Measurements from ENCODE around the gene ENTPD1. TPM values are rescaled to one million over a fixed set of nuclear protein-coding genes. Genes with fewer than 3 reads are reported as not detected.
"Not testable (repeated sequence)": the region's sequence is repeated elsewhere in the genome, so short reads cannot be mapped to it uniquely, and the experiment has no call there.

The ENTPD1 gene
- total RNA-seq, 2 experiments from 2014 or later: 10.9 to 11.6 TPM

- Mint-ChIP-seq H3K27ac (peak overlapping the region; percentile 77), H3K4me1 (peaks cover 53% of the 10 kb centered on the region), H3K36me3 (peaks cover 26% of the 10 kb centered on the region), H3K27me3 (peaks cover 2% of the 10 kb centered on the region), H3K4me3 (no peak overlapping the region), H3K9me3 (peaks cover 2% of the 10 kb centered on the region)
- POLR2A ChIA-PET: interaction anchor here (1.0 kb wide), 1 partner anchor 35 kb away, joined by 3 read pairs; no protein-coding TSS in a partner anchor
- ATAC-seq (ENCODE audit: low read depth) (no peak), DNase-seq (no peak)
These were observed 36.3 kb downstream of the ENTPD1 start for GRCh38 chr10:95792211-95792780.

GRCh38 chr10:95792874-95793285 is 36.9 kb downstream of the ENTPD1 start:
- Mint-ChIP-seq H3K27me3 (peaks cover 2% of the 10 kb centered on the region), H3K4me1 (peaks cover 51% of the 10 kb centered on the region), H3K27ac (peak overlapping the region; percentile 24), H3K9me3 (peaks cover 3% of the 10 kb centered on the region), H3K36me3 (peaks cover 29% of the 10 kb centered on the region), H3K4me3 (no peak overlapping the region)
- ATAC-seq (ENCODE audit: low read depth): no peak
- POLR2A ChIA-PET: interaction anchor here (1.0 kb wide), 1 partner anchor 35 kb away, joined by 3 read pairs; no protein-coding TSS in a partner anchor
- no peak for DNase-seq

GRCh38 chr10:95793401-95794045 is 37.6 kb downstream of the ENTPD1 start:
- H3K4me3 Mint-ChIP-seq: peak overlapping the region; percentile 50
- peaks cover 2% of the 10 kb centered on the region for H3K27me3 Mint-ChIP-seq
- H3K27ac Mint-ChIP-seq: peak overlapping the region; percentile 91
- peaks cover 31% of the 10 kb centered on the region for H3K36me3 Mint-ChIP-seq
- no peak for DNase-seq
- POLR2A ChIA-PET: interaction anchor here (1.0 kb wide), 1 partner anchor 36 kb away, joined by 3 read pairs; no protein-coding TSS in a partner anchor
- peak; percentile 84 for ATAC-seq (ENCODE audit: low read depth)
- peaks cover 54% of the 10 kb centered on the region for H3K4me1 Mint-ChIP-seq
- H3K9me3 Mint-ChIP-seq: peaks cover 6% of the 10 kb centered on the region

GRCh38 chr10:95794195-95794594 is 38.2 kb downstream of the ENTPD1 start:
- H3K9me3 Mint-ChIP-seq: peaks cover 4% of the 10 kb centered on the region
- H3K4me3 Mint-ChIP-seq: no peak overlapping the region
- ATAC-seq (ENCODE audit: low read depth) (no peak), DNase-seq (no peak)
- peaks cover 28% of the 10 kb centered on the region for H3K36me3 Mint-ChIP-seq
- H3K4me1 Mint-ChIP-seq: peaks cover 50% of the 10 kb centered on the region
- peak overlapping the region; percentile 24 for H3K27ac Mint-ChIP-seq
- POLR2A ChIA-PET: no interaction called here
- H3K27me3 Mint-ChIP-seq: no peaks in the 10 kb centered on the region

- H3K36me3 Mint-ChIP-seq: peaks cover 28% of the 10 kb centered on the region
- H3K4me1 Mint-ChIP-seq: peaks cover 50% of the 10 kb centered on the region
- no peak overlapping the region for H3K4me3 Mint-ChIP-seq
- POLR2A ChIA-PET: interaction anchor here (1.0 kb wide), 1 partner anchor 22 kb away, joined by 3 read pairs; no protein-coding TSS in a partner anchor
- DNase-seq: no peak
- no peak overlapping the region for H3K27ac Mint-ChIP-seq
- H3K27me3 Mint-ChIP-seq: no peaks in the 10 kb centered on the region
- no peak for ATAC-seq (ENCODE audit: low read depth)
- H3K9me3 Mint-ChIP-seq: peaks cover 4% of the 10 kb centered on the region
These were observed 39.6 kb downstream of the ENTPD1 start for GRCh38 chr10:95795602-95796001.

GRCh38 chr10:95796504-95796903 is 40.5 kb downstream of the ENTPD1 start:
- Mint-ChIP-seq H3K27me3 (no peaks in the 10 kb centered on the region), H3K36me3 (peaks cover 26% of the 10 kb centered on the region), H3K27ac (peak overlapping the region; percentile 20), H3K4me1 (peaks cover 42% of the 10 kb centered on the region), H3K9me3 (peaks cover 4% of the 10 kb centered on the region), H3K4me3 (no peak overlapping the region)
- POLR2A ChIA-PET: no interaction called here
- DNase-seq: no peak
- ATAC-seq (ENCODE audit: low read depth): no peak

GRCh38 chr10:95798096-95798855 is 42.3 kb downstream of the ENTPD1 start:
- Mint-ChIP-seq H3K9me3 (peaks cover 4% of the 10 kb centered on the region), H3K4me1 (peaks cover 29% of the 10 kb centered on the region), H3K27ac (no peak overlapping the region), H3K4me3 (no peak overlapping the region), H3K27me3 (no peaks in the 10 kb centered on the region), H3K36me3 (peaks cover 30% of the 10 kb centered on the region)
- no peak for DNase-seq
- no peak for ATAC-seq (ENCODE audit: low read depth)
- POLR2A ChIA-PET: no interaction called here

- peaks cover 12% of the 10 kb centered on the region for H3K27me3 Mint-ChIP-seq
- POLR2A ChIA-PET; H3K4me3 Mint-ChIP-seq; DNase-seq; H3K27ac Mint-ChIP-seq; ATAC-seq (ENCODE audit: low read depth): not testable (repeated sequence)
- H3K9me3 Mint-ChIP-seq: peaks cover 12% of the 10 kb centered on the region
- peaks cover 17% of the 10 kb centered on the region for H3K4me1 Mint-ChIP-seq
- peaks cover 34% of the 10 kb centered on the region for H3K36me3 Mint-ChIP-seq
These were observed 44.3 kb downstream of the ENTPD1 start for GRCh38 chr10:95800286-95800685.

GRCh38 chr10:95806687-95807380 is 50.9 kb downstream of the ENTPD1 start:
- H3K4me3 Mint-ChIP-seq; ATAC-seq (ENCODE audit: low read depth); POLR2A ChIA-PET; H3K27ac Mint-ChIP-seq; H3K4me1 Mint-ChIP-seq; DNase-seq: not testable (repeated sequence)
- peaks cover 21% of the 10 kb centered on the region for H3K27me3 Mint-ChIP-seq
- H3K9me3 Mint-ChIP-seq: peaks cover 13% of the 10 kb centered on the region
- H3K36me3 Mint-ChIP-seq: peaks cover 18% of the 10 kb centered on the region

GRCh38 chr10:95808705-95809308 is 52.8 kb downstream of the ENTPD1 start:
- peaks cover 13% of the 10 kb centered on the region for H3K36me3 Mint-ChIP-seq
- DNase-seq; H3K4me3 Mint-ChIP-seq; H3K4me1 Mint-ChIP-seq; ATAC-seq (ENCODE audit: low read depth); POLR2A ChIA-PET; H3K27ac Mint-ChIP-seq: not testable (repeated sequence)
- H3K9me3 Mint-ChIP-seq: peaks cover 13% of the 10 kb centered on the region
- H3K27me3 Mint-ChIP-seq: peaks cover 17% of the 10 kb centered on the region

GRCh38 chr10:95809370-95810197 is 53.6 kb downstream of the ENTPD1 start:
- Mint-ChIP-seq H3K27me3 (peaks cover 16% of the 10 kb centered on the region), H3K27ac (no peak overlapping the region), H3K4me3 (no peak overlapping the region), H3K4me1 (peaks cover 6% of the 10 kb centered on the region), H3K36me3 (peaks cover 9% of the 10 kb centered on the region), H3K9me3 (peaks cover 7% of the 10 kb centered on the region)
- no peak for ATAC-seq (ENCODE audit: low read depth)
- DNase-seq: no peak
- POLR2A ChIA-PET: no interaction called here

Data from activated naive CD8-positive, alpha-beta T cell treated with anti-CD3 and anti-CD28 coated beads, Interleukin-2, amount 10 ng/mL, durations not matched to agents 7 days and 5 days (primary cell).